ENCODE measurements around the gene TOR1AIP2.
A peak's percentile ranks its signal among the peaks of the same experiment; 100 is the strongest.

The TOR1AIP2 gene

GRCh38 chr1:179923029-179923428 is 45.4 kb upstream of the TOR1AIP2 start:
- TF ChIP-seq POLR2A (IDR thresholded peaks at IDR 0.05; ENCODE audit: extremely low read depth, insufficient read length): no peak
- no peak for TF ChIP-seq MAX (IDR thresholded peaks at IDR 0.05; ENCODE audit: low read depth, low read length)
- TF ChIP-seq MYC (IDR thresholded peaks at IDR 0.05; ENCODE audit: low read depth, low read length): no peak
- TF ChIP-seq CTCF (IDR thresholded peaks at IDR 0.05; ENCODE audit: low read depth, low read length): no peak
- no peak overlapping the region for H3K4me3 ChIP-seq (ENCODE audit: low read depth, low read length)
- peak; percentile 12 for DNase-seq (ENCODE audit: low read depth)

- no peak for DNase-seq (ENCODE audit: low read depth)
- H3K4me3 ChIP-seq (ENCODE audit: low read depth, low read length): no peak overlapping the region
- TF ChIP-seq POLR2A (IDR thresholded peaks at IDR 0.05; ENCODE audit: extremely low read depth, insufficient read length): no peak
- no peak for TF ChIP-seq CTCF (IDR thresholded peaks at IDR 0.05; ENCODE audit: low read depth, low read length)
- no peak for TF ChIP-seq MYC (IDR thresholded peaks at IDR 0.05; ENCODE audit: low read depth, low read length)
- no peak for TF ChIP-seq MAX (IDR thresholded peaks at IDR 0.05; ENCODE audit: low read depth, low read length)
Measured at GRCh38 chr1:179921981-179922872, 44.6 kb upstream of the TOR1AIP2 start.

GRCh38 chr1:179921472-179921871 is 43.9 kb upstream of the TOR1AIP2 start:
- TF ChIP-seq MAX (IDR thresholded peaks at IDR 0.05; ENCODE audit: low read depth, low read length) (no peak), MYC (IDR thresholded peaks at IDR 0.05; ENCODE audit: low read depth, low read length) (no peak), CTCF (IDR thresholded peaks at IDR 0.05; ENCODE audit: low read depth, low read length) (no peak), POLR2A (IDR thresholded peaks at IDR 0.05; ENCODE audit: extremely low read depth, insufficient read length) (no peak)
- DNase-seq (ENCODE audit: low read depth): no peak
- no peak overlapping the region for H3K4me3 ChIP-seq (ENCODE audit: low read depth, low read length)

GRCh38 chr1:179917601-179918429 is 40.2 kb upstream of the TOR1AIP2 start:
- no peak for DNase-seq (ENCODE audit: low read depth)
- no peak for TF ChIP-seq CTCF (IDR thresholded peaks at IDR 0.05; ENCODE audit: low read depth, low read length)
- no peak for TF ChIP-seq MAX (IDR thresholded peaks at IDR 0.05; ENCODE audit: low read depth, low read length)
- TF ChIP-seq MYC (IDR thresholded peaks at IDR 0.05; ENCODE audit: low read depth, low read length): no peak
- no peak for TF ChIP-seq POLR2A (IDR thresholded peaks at IDR 0.05; ENCODE audit: extremely low read depth, insufficient read length)

GRCh38 chr1:179911812-179912211 is 34.2 kb upstream of the TOR1AIP2 start:
- H3K4me3 ChIP-seq (ENCODE audit: low read depth, low read length): no peak overlapping the region
- TF ChIP-seq MYC (IDR thresholded peaks at IDR 0.05; ENCODE audit: low read depth, low read length) (no peak), MAX (IDR thresholded peaks at IDR 0.05; ENCODE audit: low read depth, low read length) (no peak), POLR2A (IDR thresholded peaks at IDR 0.05; ENCODE audit: extremely low read depth, insufficient read length) (no peak), CTCF (IDR thresholded peaks at IDR 0.05; ENCODE audit: low read depth, low read length) (no peak)
- no peak for DNase-seq (ENCODE audit: low read depth)

More at GRCh38 chr1:179917601-179918429, 40.2 kb upstream of the TOR1AIP2 start:
- H3K4me3 ChIP-seq (ENCODE audit: low read depth, low read length): no peak overlapping the region
